ENCODE results near the gene ZBTB2.
A peak's percentile ranks its signal among the peaks of the same experiment; 100 is the strongest.

Gene ZBTB2

GRCh38 chr6:151422981-151423380, 31.6 kb upstream of the ZBTB2 start:
- Histone ChIP-seq H3K36me3 (replicated peaks) (peaks cover 51% of the 10 kb centered on the region), H3K9me3 (no peaks in the 10 kb centered on the region), H3K4me1 (no peaks in the 10 kb centered on the region), H3K27me3 (ENCODE audit: low read depth) (no peaks in the 10 kb centered on the region), H3K4me3 (no peak overlapping the region)
- no peak for DNase-seq (ENCODE audit: low spot score in 2 of 2)
- in situ Hi-C loops (cut with MboI; ENCODE audit: low sequenced_read_pairs) = no loop called here

DNA sequence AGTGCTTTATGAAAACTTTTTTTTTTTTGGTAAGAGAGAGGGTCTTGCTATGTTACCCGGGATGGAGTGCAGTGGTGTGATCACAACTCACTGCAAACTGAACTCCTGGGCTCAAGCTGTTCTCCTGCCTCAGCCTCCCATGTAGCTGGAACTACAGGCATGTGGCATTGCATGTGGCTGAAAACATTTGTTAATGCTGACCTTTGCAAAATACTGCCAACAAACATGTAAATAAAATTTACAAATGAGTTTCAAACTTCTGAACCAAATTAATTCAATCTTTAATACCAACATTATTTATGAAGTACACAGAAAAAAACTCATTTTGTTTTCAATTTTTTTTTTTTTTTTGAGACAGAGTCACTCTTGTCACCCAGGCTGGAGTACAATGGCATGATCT, 26.1 kb upstream of the ZBTB2 start:
- DNase-seq (ENCODE audit: low spot score in 2 of 2) = no peak
- in situ Hi-C loops (cut with MboI; ENCODE audit: low sequenced_read_pairs) = no loop called here
- H3K36me3 ChIP-seq (replicated peaks) = peaks cover 54% of the 10 kb centered on the region

DNA sequence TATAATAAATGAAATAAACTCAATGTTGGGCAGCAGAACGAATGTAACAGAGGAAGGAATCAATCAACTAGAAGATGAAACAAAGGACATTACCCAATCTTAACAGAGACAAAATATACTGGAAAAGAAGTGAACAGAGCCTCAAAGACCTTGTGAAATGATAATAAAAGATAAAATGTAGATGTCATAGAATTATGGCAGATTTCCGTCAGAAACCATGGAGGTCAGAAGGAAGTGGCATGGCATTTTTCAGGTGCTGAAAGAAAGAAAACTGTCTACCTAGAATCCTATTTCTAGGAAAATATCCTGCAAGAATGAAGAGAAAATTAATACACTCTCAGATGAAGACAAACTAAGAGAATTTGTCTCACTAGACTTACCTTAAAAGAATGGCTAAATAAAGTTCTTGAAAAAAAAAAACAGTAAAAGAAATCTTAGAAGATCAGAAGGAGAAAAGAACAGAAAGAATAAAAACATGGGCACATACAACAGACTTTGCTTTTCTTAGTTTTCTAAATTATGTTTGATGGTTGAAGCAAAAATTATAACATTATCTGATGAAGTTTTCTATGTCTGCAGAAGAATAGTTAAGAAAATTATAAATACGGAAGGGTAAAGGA, 23.4 kb upstream of the ZBTB2 start:
- H3K4me3 ChIP-seq = no peak overlapping the region
- no peaks in the 10 kb centered on the region for H3K4me1 ChIP-seq
- in situ Hi-C loops (cut with MboI; ENCODE audit: low sequenced_read_pairs) = no loop called here
- no peak for DNase-seq (ENCODE audit: low spot score in 2 of 2)
- H3K36me3 ChIP-seq (replicated peaks) = peaks cover 58% of the 10 kb centered on the region
- H3K9me3 ChIP-seq = no peaks in the 10 kb centered on the region
- no peaks in the 10 kb centered on the region for H3K27me3 ChIP-seq (ENCODE audit: low read depth)

More for the DNA sequence above, 26.1 kb upstream of the ZBTB2 start:
- Histone ChIP-seq H3K27me3 (ENCODE audit: low read depth) (no peaks in the 10 kb centered on the region), H3K9me3 (no peaks in the 10 kb centered on the region), H3K4me1 (no peaks in the 10 kb centered on the region), H3K4me3 (no peak overlapping the region)

- Histone ChIP-seq H3K36me3 (replicated peaks) (peaks cover 56% of the 10 kb centered on the region), H3K4me1 (no peaks in the 10 kb centered on the region), H3K27me3 (ENCODE audit: low read depth) (no peaks in the 10 kb centered on the region), H3K9me3 (no peaks in the 10 kb centered on the region), H3K4me3 (no peak overlapping the region)
- DNase-seq (ENCODE audit: low spot score in 2 of 2) = no peak
- in situ Hi-C loops (cut with MboI; ENCODE audit: low sequenced_read_pairs) = no loop called here
Measured at GRCh38 chr6:151413372-151414145, 22.2 kb upstream of the ZBTB2 start.

DNA sequence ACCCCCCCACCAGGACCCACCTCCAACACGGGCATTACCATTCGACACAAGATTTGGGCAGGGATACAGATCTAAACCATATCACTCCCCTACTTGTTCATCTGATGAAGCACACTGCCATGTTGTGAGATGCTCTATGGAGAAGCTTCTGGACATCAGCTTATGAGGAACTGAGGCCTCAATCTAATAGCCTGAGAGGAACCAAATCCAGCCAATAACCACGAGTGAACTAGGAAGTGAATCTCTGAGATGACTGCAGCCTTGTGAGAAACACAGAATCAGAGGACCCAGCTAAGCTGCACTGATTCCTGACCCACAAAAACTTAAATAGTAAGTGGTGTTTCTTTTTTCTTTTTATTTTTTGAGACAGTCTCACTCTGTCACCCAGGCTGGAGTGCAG, 21.6 kb upstream of the ZBTB2 start:
- Histone ChIP-seq H3K4me1 (no peaks in the 10 kb centered on the region), H3K9me3 (no peaks in the 10 kb centered on the region), H3K36me3 (replicated peaks) (peaks cover 58% of the 10 kb centered on the region), H3K27me3 (ENCODE audit: low read depth) (no peaks in the 10 kb centered on the region), H3K4me3 (no peak overlapping the region)
- DNase-seq (ENCODE audit: low spot score in 2 of 2) = no peak
- in situ Hi-C loops (cut with MboI; ENCODE audit: low sequenced_read_pairs) = no loop called here

GRCh38 chr6:151409679-151410078, 18.3 kb upstream of the ZBTB2 start:
- no peaks in the 10 kb centered on the region for H3K9me3 ChIP-seq
- H3K36me3 ChIP-seq (replicated peaks) = peaks cover 59% of the 10 kb centered on the region
- H3K4me1 ChIP-seq = no peaks in the 10 kb centered on the region
- no peaks in the 10 kb centered on the region for H3K27me3 ChIP-seq (ENCODE audit: low read depth)
- H3K4me3 ChIP-seq = no peak overlapping the region
- in situ Hi-C loops (cut with MboI; ENCODE audit: low sequenced_read_pairs) = no loop called here
- no peak for DNase-seq (ENCODE audit: low spot score in 2 of 2)

DNA sequence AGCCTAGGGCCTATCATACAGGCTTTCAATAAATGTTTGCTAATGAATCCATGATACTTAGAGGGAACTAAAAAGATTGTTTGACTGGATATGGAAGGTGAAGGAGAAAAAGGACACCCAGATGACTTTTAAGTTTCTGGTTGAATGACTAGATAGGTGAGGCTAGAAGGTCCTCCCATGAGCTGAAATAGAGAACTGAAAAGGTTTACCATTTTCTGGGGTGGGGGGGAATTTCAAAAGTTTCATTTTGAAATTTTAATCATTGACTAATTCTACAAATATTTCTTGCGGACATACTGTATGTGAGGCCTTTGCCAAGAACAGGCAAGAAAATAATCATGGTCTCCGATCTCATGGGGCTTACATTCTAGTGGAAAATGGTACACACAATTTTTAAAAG, 17.9 kb upstream of the ZBTB2 start:
- Histone ChIP-seq H3K4me1 (no peaks in the 10 kb centered on the region), H3K36me3 (replicated peaks) (peaks cover 59% of the 10 kb centered on the region), H3K27me3 (ENCODE audit: low read depth) (no peaks in the 10 kb centered on the region), H3K4me3 (no peak overlapping the region), H3K9me3 (no peaks in the 10 kb centered on the region)
- in situ Hi-C loops (cut with MboI; ENCODE audit: low sequenced_read_pairs) = no loop called here
- DNase-seq (ENCODE audit: low spot score in 2 of 2) = no peak

- in situ Hi-C loops (cut with MboI; ENCODE audit: low sequenced_read_pairs) = no loop called here
- DNase-seq (ENCODE audit: low spot score in 2 of 2) = no peak
- no peak overlapping the region for H3K4me3 ChIP-seq
- H3K36me3 ChIP-seq (replicated peaks) = peaks cover 58% of the 10 kb centered on the region
- no peaks in the 10 kb centered on the region for H3K4me1 ChIP-seq
- no peaks in the 10 kb centered on the region for H3K9me3 ChIP-seq
- H3K27me3 ChIP-seq (ENCODE audit: low read depth) = no peaks in the 10 kb centered on the region
Measured at GRCh38 chr6:151408858-151409257, 17.5 kb upstream of the ZBTB2 start.

DNA sequence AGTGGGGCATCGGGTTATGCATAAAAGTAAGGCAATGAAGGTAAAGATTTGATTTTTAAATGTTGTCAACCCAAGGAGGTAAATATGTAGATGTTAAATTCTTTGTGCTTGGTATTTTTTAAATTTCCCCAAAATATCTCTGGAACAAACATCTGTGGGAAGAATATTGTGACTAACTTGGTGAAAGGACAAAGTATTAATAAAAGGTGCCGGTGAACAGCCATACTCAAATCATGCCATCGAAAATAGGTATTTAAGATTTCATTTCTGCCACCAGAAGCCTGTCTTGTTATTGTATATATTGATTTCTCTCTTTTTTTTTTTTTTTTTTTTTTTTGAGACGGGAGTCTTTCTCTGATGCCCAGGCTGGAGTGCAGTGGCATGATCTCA, 12.6 kb upstream of the ZBTB2 start:
- Histone ChIP-seq H3K27me3 (ENCODE audit: low read depth) (no peaks in the 10 kb centered on the region), H3K4me3 (no peak overlapping the region), H3K4me1 (peaks cover 3% of the 10 kb centered on the region; the same call in 1 of the 2 replicates), H3K36me3 (replicated peaks) (peaks cover 50% of the 10 kb centered on the region), H3K9me3 (no peaks in the 10 kb centered on the region)
- DNase-seq (ENCODE audit: low spot score in 2 of 2) = no peak
- in situ Hi-C loops (cut with MboI; ENCODE audit: low sequenced_read_pairs) = no loop called here

DNA sequence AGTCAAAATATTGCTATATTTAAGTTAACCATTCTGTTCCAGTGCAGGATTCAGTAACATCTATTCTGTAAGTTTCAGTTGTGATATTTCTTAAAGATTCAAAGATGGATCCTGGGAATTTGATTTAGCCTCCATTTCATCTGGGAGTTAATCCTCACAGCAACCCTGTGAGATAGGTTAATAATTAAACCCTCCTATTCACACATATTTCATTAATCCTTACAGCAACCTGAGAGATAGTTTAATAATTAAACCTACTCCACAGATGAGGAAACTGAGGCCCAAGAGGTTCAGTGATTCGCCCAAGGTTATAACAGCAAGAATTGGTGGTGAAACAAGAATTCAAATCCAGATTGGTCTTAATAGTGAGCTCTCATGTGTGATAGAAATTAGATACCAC, 10.9 kb upstream of the ZBTB2 start:
- Histone ChIP-seq H3K9me3 (no peaks in the 10 kb centered on the region), H3K4me1 (peaks cover 3% of the 10 kb centered on the region; the same call in 1 of the 2 replicates), H3K27me3 (ENCODE audit: low read depth) (no peaks in the 10 kb centered on the region), H3K36me3 (replicated peaks) (peaks cover 57% of the 10 kb centered on the region), H3K4me3 (no peak overlapping the region)
- no peak for DNase-seq (ENCODE audit: low spot score in 2 of 2)
- in situ Hi-C loops (cut with MboI; ENCODE audit: low sequenced_read_pairs) = no loop called here

DNA sequence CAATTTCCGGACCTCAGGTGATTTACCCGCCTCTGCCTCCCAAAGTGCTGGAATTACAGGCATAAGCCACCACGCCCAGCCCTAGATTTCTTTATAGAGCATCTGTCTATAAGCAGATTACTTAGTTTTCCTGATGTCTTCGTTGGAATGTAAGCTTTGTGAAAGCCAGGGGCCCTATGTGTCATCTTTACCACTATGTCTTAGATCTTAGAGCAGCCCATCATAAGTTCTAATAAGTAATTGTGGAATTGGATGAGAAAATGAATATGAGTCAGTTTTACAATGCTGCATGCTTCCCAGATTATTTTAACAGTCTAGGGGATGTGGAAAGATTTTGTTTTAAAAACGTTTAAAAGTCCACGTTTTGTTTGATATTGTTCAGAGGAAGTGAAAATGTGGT, 9.1 kb upstream of the ZBTB2 start:
- no peaks in the 10 kb centered on the region for H3K9me3 ChIP-seq
- H3K36me3 ChIP-seq (replicated peaks) = peaks cover 55% of the 10 kb centered on the region
- H3K27me3 ChIP-seq (ENCODE audit: low read depth) = no peaks in the 10 kb centered on the region
- in situ Hi-C loops (cut with MboI; ENCODE audit: low sequenced_read_pairs) = no loop called here
- no peak for DNase-seq (ENCODE audit: low spot score in 2 of 2)
- no peak overlapping the region for H3K4me3 ChIP-seq
- peaks cover 3% of the 10 kb centered on the region; the same call in 1 of the 2 replicates for H3K4me1 ChIP-seq

DNA sequence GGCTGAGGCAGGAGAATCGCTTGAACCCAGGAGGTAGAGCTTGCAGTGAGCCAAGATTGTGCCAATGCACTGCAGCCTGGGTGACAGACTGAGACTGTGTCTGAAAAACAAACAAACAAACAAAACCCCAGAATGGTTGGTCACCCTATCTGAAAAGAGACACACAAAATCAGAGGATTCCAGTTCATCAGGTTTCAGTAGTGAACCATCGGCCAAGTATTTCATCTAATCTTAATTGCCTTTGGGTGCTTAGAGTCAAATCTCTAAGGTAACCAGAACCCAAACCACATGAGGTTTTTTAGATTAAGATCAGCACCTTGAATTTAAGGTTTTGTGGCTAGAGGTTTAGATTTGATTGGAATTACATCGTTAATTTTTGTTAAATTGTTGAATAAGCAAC, 8.3 kb upstream of the ZBTB2 start:
- Histone ChIP-seq H3K27me3 (ENCODE audit: low read depth) (no peaks in the 10 kb centered on the region), H3K9me3 (no peaks in the 10 kb centered on the region), H3K4me3 (no peak overlapping the region), H3K4me1 (peaks cover 10% of the 10 kb centered on the region), H3K36me3 (replicated peaks) (peaks cover 49% of the 10 kb centered on the region)
- no peak for DNase-seq (ENCODE audit: low spot score in 2 of 2)
- in situ Hi-C loops (cut with MboI; ENCODE audit: low sequenced_read_pairs) = no loop called here

- in situ Hi-C loops (cut with MboI; ENCODE audit: low sequenced_read_pairs) = no loop called here
- Histone ChIP-seq H3K27me3 (ENCODE audit: low read depth) (no peaks in the 10 kb centered on the region), H3K36me3 (replicated peaks) (peaks cover 15% of the 10 kb centered on the region), H3K9me3 (no peaks in the 10 kb centered on the region), H3K4me1 (peaks cover 32% of the 10 kb centered on the region), H3K4me3 (no peak overlapping the region)
- no peak for DNase-seq (ENCODE audit: low spot score in 2 of 2)
Measured at GRCh38 chr6:151393410-151393809, 2.1 kb upstream of the ZBTB2 start.

GRCh38 chr6:151392427-151392826, 1.1 kb upstream of the ZBTB2 start:
- peaks cover 9% of the 10 kb centered on the region for H3K36me3 ChIP-seq (replicated peaks)
- peaks cover 32% of the 10 kb centered on the region for H3K4me1 ChIP-seq
- no peaks in the 10 kb centered on the region for H3K27me3 ChIP-seq (ENCODE audit: low read depth)
- in situ Hi-C loops (cut with MboI; ENCODE audit: low sequenced_read_pairs) = no loop called here
- no peak for DNase-seq (ENCODE audit: low spot score in 2 of 2)
- H3K9me3 ChIP-seq = no peaks in the 10 kb centered on the region
- H3K4me3 ChIP-seq = peak overlapping the region; percentile 76
